OCI-LY7 (cell line): ENCODE results near the gene CA9. TPM values are rescaled to one million over a fixed set of nuclear protein-coding genes. Genes with fewer than 3 reads are reported as not detected.

Experiments used
- BruUV-seq: library from RNA; stranded (reverse); fragments of 400-500 nt; replicated peaks from 2 replicates; lab custom pipeline; 2021; lab: Mats Ljungman, UMichigan
- CTCF ChIA-PET: fragments of 300-600 bp; sonication (Branson Sonifier 250); formaldehyde crosslinking; loops from one replicate; lab custom pipeline; 2022; ENCODE audit warnings: antibody characterized with exemption; ENCODE audit not compliant: unreplicated experiment; lab: Charles Lee
- POLR2A ChIA-PET: fragments of 300-600 bp; sonication (Branson Sonifier 250); formaldehyde crosslinking; loops from one replicate; lab custom pipeline; 2022; ENCODE audit warnings: antibody characterized with exemption; lab: Charles Lee
- DNase-seq: peaks from one replicate; pipeline ENCODE4 v3.0.0-alpha.2; 2015; ENCODE audit warnings: low spot score
- H2AFZ ChIP-seq: fragments of 200-600 bp; sonication (generic), shearing (Covaris generic); 2 replicates; pipeline ENCODE4 v1.6.1; 2014; ENCODE audit warnings: mild to moderate bottlenecking, antibody characterized with exemption, low read length, moderate library complexity
- H3K27ac ChIP-seq: fragments of 200-600 bp; sonication (generic); 2 replicates; pipeline ENCODE4 v1.5.1; 2014; ENCODE audit warnings: mixed run types, low read depth, mild to moderate bottlenecking, moderate library complexity, low read length, inconsistent platforms; ENCODE audit not compliant: poor library complexity, severe bottlenecking
- H3K36me3 ChIP-seq: fragments of 200-600 bp; sonication (generic); 2 replicates; pipeline ENCODE4 v1.6.1; 2014; ENCODE audit warnings: mild to moderate bottlenecking, antibody characterized with exemption, low read length, moderate library complexity, mixed read lengths; ENCODE audit not compliant: insufficient read depth
- H3K4me1 ChIP-seq: fragments of 200-600 bp; sonication (generic); 2 replicates; pipeline ENCODE4 v1.5.1; 2014; ENCODE audit warnings: mild to moderate bottlenecking, low read length; ENCODE audit not compliant: insufficient read depth, poor library complexity, severe bottlenecking
- H3K4me2 ChIP-seq: fragments of 200-600 bp; sonication (generic); 2 replicates; pipeline ENCODE4 v1.6.1; 2014; ENCODE audit warnings: mild to moderate bottlenecking, low read length
- H3K4me3 ChIP-seq: fragments of 200-600 bp; sonication (generic); 2 replicates; pipeline ENCODE4 v1.5.1; 2014; ENCODE audit warnings: mild to moderate bottlenecking, low read depth, low read length; ENCODE audit not compliant: poor library complexity, severe bottlenecking
- H3K79me2 ChIP-seq: fragments of 200-600 bp; sonication (generic); 2 replicates; pipeline ENCODE4 v1.6.1; 2016; ENCODE audit warnings: low read depth, mild to moderate bottlenecking, low read length, moderate library complexity, mixed read lengths; ENCODE audit not compliant: insufficient read depth
- H3K9me2 ChIP-seq: fragments of 200-600 bp; sonication (generic); 2 replicates; pipeline ENCODE4 v1.6.1; 2016; ENCODE audit warnings: mild to moderate bottlenecking, low read length, mixed read lengths; ENCODE audit not compliant: insufficient read depth
- H3K9me3 ChIP-seq: fragments of 200-600 bp; sonication (generic); 2 replicates; pipeline ENCODE4 v1.6.1; 2014; ENCODE audit warnings: mild to moderate bottlenecking, mixed run types, low read length, mixed read lengths
- H4K20me1 ChIP-seq: fragments of 200-600 bp; sonication (generic); 2 replicates; pipeline ENCODE4 v1.6.1; 2014; ENCODE audit warnings: mild to moderate bottlenecking, antibody characterized with exemption, low read length, moderate library complexity, mixed read lengths; ENCODE audit not compliant: insufficient read depth
- CTCF ChIP-seq: fragments of 200-600 bp; sonication (generic); conservative IDR thresholded peaks from 2 replicates; pipeline ENCODE4 v1.5.1; 2014; ENCODE audit warnings: mild to moderate bottlenecking, antibody characterized with exemption, low read length, moderate library complexity, mixed read lengths
- EZH2phosphoT487 ChIP-seq: fragments of 200-600 bp; sonication (generic); IDR thresholded peaks from 2 replicates; pipeline ENCODE4 v1.6.1; 2018; ENCODE audit warnings: low read depth, borderline replicate concordance, mild to moderate bottlenecking, mixed run types, antibody characterized with exemption, low read length, moderate library complexity, mixed read lengths
- intact Hi-C: fragments of 100-400 bp; cut with micrococcal nuclease; formaldehyde crosslinking; loops from one replicate; pipeline ENCODE4 v1.10.0; 2022; ENCODE audit not compliant: unreplicated experiment
- total RNA-seq, 2 experiments: library from RNA; depleted of rRNA in 1 of 2; stranded (reverse); fragments of >200 nt in 1 of 2; shearing (Covaris generic) in 1 of 2; gene quantifications; 2 replicates each; pipeline ENCODE4 v1.2.3, GENCODE V29; 2014 to 2022

The CA9 gene
- total RNA-seq, 2 experiments from 2014 or later, result 0.16 TPM; not detected in 1

DNA sequence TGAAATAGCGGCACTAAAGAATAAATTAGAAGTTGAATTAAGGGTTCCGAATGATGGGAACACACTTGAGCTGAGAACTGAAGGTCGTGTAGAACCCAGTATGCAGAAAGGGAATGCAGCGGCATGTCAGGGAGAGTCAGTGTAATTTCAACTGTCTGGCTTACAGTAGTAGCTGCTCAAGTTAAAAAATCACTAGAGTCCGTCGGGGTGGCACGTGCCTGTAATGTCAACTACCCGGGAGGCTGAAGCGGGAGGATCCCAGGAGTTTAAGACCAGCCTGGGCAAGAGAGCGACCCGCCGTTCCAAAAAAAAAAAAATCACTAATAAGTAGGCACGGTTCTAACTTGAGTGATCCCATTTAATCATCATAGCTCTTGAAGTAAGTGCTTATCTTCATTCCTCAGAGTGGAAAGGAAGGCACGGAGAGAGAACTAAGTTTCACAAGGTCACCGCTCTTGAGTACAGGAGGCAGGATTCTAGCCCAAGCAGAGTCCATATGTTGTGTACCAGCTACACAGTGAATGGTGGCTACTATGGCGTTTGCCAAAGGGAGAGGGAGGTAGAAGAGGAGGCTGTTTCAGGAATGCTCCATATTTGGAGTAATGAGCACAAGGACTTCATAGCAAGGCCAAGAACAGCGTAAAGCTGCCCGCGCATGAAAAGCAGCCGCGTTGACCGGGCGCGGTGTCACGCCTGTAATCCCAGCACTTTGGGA lies 16.7 kb upstream of the CA9 start:
- Histone ChIP-seq H3K4me3 (peak overlapping the region; percentile 81), H3K27ac (peak overlapping the region; percentile 84), H2AFZ (peak overlapping the region; percentile 62; the same call in 1 of the 2 replicates), H3K9me3 (no peaks in the 10 kb centered on the region), H3K9me2 (no peaks in the 10 kb centered on the region), H3K79me2 (peaks cover 14% of the 10 kb centered on the region; the same call in 1 of the 2 replicates), H3K36me3 (peaks cover 21% of the 10 kb centered on the region), H3K4me2 (peak overlapping the region; percentile 96), H4K20me1 (0 out of 2 replicates have a peak, but pooled peaks cover 5% of the 10 kb centered on the region), H3K4me1 (peaks cover 64% of the 10 kb centered on the region)
- no peak for DNase-seq
- intact Hi-C loops, result loop anchor here (2.0 to 5.0 kb wide), 2 partner anchors 158 to 170 kb away; partner anchors contain the start of genes FAM221B, HINT2 and TMEM8B
- CTCF ChIA-PET, result interaction anchor here (0.9 to 2.0 kb wide), 4 partner anchors 10 to 57 kb away, joined by 3 to 15 read pairs (median 4); no protein-coding TSS in a partner anchor
- BruUV-seq, result no TSS peak
- no peak for TF ChIP-seq EZH2phosphoT487
- TF ChIP-seq CTCF, result no peak
- POLR2A ChIA-PET, result interaction anchor here (1.1 to 3.9 kb wide), 6 partner anchors 9 to 91 kb away, joined by 3 to 47 read pairs (median 5); no protein-coding TSS in a partner anchor

DNA sequence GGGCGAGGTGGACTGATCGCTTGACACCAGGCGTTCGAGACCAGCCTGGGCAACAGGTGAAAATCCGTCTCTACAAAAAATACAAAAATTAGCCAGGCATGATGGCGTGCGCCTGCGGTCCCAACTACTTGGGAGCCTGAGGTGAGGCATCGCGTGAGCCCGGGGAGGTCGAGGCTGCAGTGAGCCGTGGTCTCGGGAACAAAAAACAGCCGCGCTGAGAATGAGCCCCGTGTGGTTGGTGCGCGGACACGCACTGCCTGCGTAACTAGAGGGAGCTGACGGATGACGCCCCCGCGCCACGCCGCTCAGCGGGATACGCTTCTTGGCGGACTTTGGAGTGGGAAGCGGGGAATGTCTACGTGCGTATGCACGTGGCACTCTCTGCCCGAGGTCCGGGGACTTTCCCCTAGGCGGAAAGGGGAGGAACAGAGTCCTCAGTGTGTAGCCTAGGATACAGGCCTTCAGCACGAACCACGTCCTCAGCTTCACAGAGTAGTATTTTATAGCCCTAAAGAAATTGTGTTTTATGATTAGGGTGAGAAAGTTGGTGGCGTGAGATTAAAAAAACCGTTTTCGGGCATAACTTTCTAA lies 16.1 kb upstream of the CA9 start, which contains the start of gene RMRP:
TSS of gene RMRP (minus strand) at position 474 of the 591 bp plus-strand sequence.
- Histone ChIP-seq H3K36me3 (peaks cover 27% of the 10 kb centered on the region), H3K27ac (peak within 1 kb of the TSS; percentile 84), H3K4me2 (peak within 1 kb of the TSS; percentile 96), H3K9me3 (no peaks in the 10 kb centered on the region), H2AFZ (peak within 1 kb of the TSS; percentile 62; the same call in 1 of the 2 replicates), H3K9me2 (no peaks in the 10 kb centered on the region), H3K4me1 (peaks cover 64% of the 10 kb centered on the region), H3K79me2 (peaks cover 14% of the 10 kb centered on the region; the same call in 1 of the 2 replicates), H4K20me1 (0 out of 2 replicates have a peak, but pooled peaks cover 5% of the 10 kb centered on the region), H3K4me3 (peak within 1 kb of the TSS; percentile 81)
- peak; percentile 96 for DNase-seq
- no TSS peak for BruUV-seq
- CTCF ChIA-PET, result interaction anchor here (0.9 to 2.0 kb wide), 4 partner anchors 10 to 58 kb away, joined by 3 to 15 read pairs (median 4); no protein-coding TSS in a partner anchor
- intact Hi-C loops, result loop anchor here (2.0 to 5.0 kb wide), 6 partner anchors 39 to 170 kb away; partner anchors contain the start of genes CD72, FAM221B, HINT2 and TESK1
- POLR2A ChIA-PET, result interaction anchor here (0.6 to 3.9 kb wide), 11 partner anchors 10 to 91 kb away, joined by 3 to 47 read pairs (median 5); partner anchors contain the start of genes CREB3, TESK1 and TLN1
- TF ChIP-seq CTCF (0 out of 2 replicates have a peak, but pooled peaks have one; percentile 27), EZH2phosphoT487 (no peak)
